Upper lobe of left lung (tissue), 6 donors: ENCODE measurements around the gene DBH. TPM values are rescaled to one million over a fixed set of nuclear protein-coding genes. Genes with fewer than 3 reads are reported as not detected.

Source experiments
- ATAC-seq, 2 donors: fragments of 200-7000 bp; cut with Tn5 transposase; one replicate each; pipeline ENCODE4 v1.9.1; 2022; ENCODE audit warnings: mild to moderate bottlenecking in 2 of 2, moderate library complexity in 2 of 2; ENCODE audit not compliant: low FRiP score in 2 of 2
- DNase-seq, 2 donors: peaks; one replicate each; pipeline ENCODE4 v3.0.0-alpha.2; 2019 to 2020
- H3K27ac ChIP-seq, 4 donors: fragments of 200-600 bp; sonication (generic); one replicate each; pipeline ENCODE4 v1.5.1; 2016 to 2019
- H3K27me3 ChIP-seq, 4 donors: fragments of 200-600 bp; sonication (generic); one replicate each; pipeline ENCODE4 v1.5.1; 2017 to 2019
- H3K36me3 ChIP-seq, 4 donors: fragments of 200-600 bp; sonication (generic); one replicate each; pipeline ENCODE4 v1.5.1; 2016 to 2019
- H3K4me1 ChIP-seq, 4 donors: fragments of 200-600 bp; sonication (generic); one replicate each; pipeline ENCODE4 v1.5.1; 2018 to 2019
- H3K4me3 ChIP-seq, 4 donors: fragments of 200-600 bp; sonication (generic); one replicate each; pipeline ENCODE4 v1.5.1; 2017 to 2019; ENCODE audit warnings: mild to moderate bottlenecking in 2 of 4, moderate library complexity in 1 of 4
- H3K9me3 ChIP-seq, 4 donors: fragments of 200-600 bp; sonication (generic); one replicate each; pipeline ENCODE4 v1.5.1; 2018 to 2019
- CTCF ChIP-seq, 6 experiments: fragments of 450-650 bp in 4 of 6; fragments of 200-600 bp in 2 of 6; sonication (generic) in 2 of 6; IDR thresholded peaks; one replicate each; pipeline ENCODE4 v1.5.1; 2016 to 2019; ENCODE audit warnings: antibody characterized with exemption in 6 of 6
- EP300 ChIP-seq, 4 donors: sonication (generic); formaldehyde crosslinking; IDR thresholded peaks; one replicate each; pipeline ENCODE4 v1.5.1; 2017; ENCODE audit warnings: antibody characterized with exemption in 4 of 4, control low read depth in 2 of 4
- POLR2A ChIP-seq, 4 donors: fragments of 450-650 bp; IDR thresholded peaks; one replicate each; pipeline ENCODE4 v1.5.1; 2016 to 2017; ENCODE audit warnings: antibody characterized with exemption in 4 of 4, mild to moderate bottlenecking in 2 of 4
- POLR2AphosphoS5 ChIP-seq, 2 donors: sonication (generic); formaldehyde crosslinking; IDR thresholded peaks; one replicate each; pipeline ENCODE4 v1.5.1; 2017; ENCODE audit warnings: antibody characterized with exemption in 2 of 2
- WGBS, 2 donors: methylation state at CpG; one replicate each; pipeline ENCODE4 v1.1.5; 2017 to 2018; 5-methylcytosine and 5-hydroxymethylcytosine counted together
- total RNA-seq, 6 donors: library from RNA; depleted of rRNA in 4 of 6; stranded (reverse); fragments of >200 nt in 4 of 6; gene quantifications; one replicate each; pipeline versions ENCODE4 v1.1.0 to v1.2.1, GENCODE V29; 2016 to 2021
- donor health status: DM: no; HTN: no; CAD: no; lungs with moderate emphysema.
- donor health status: DM: no; HTN: yes; CAD: no; lungs with severe emphysema.

DBH gene
- total RNA-seq, 6 donors from 2014 or later = 0.27 TPM; not detected in 5

- Histone ChIP-seq H3K36me3 (no peaks in the 10 kb centered on the region), H3K9me3 (no peaks in the 10 kb centered on the region), H3K4me3 (no peak overlapping the region), H3K4me1 (peaks cover 12 to 18% (median 15%) of the 10 kb centered on the region in 4 donors), H3K27me3 (peaks cover 0 to 13% (median 3%) of the 10 kb centered on the region in 4 donors), H3K27ac (no peak overlapping the region)
- TF ChIP-seq CTCF (IDR thresholded peaks at IDR 0.05) (no peak), EP300 (IDR thresholded peaks at IDR 0.05) (no peak), POLR2A (IDR thresholded peaks at IDR 0.05) (no peak), POLR2AphosphoS5 (IDR thresholded peaks at IDR 0.05) (no peak)
- 68 to 70% methylated on average over 28 to 35 of the region's 36 CpGs for WGBS, 2 donors
- ATAC-seq (no peak), DNase-seq (peak in 1 of 2 donors; percentile 69)
Observed at GRCh38 chr9:133656211-133657119, 20.3 kb downstream of the DBH start.

GRCh38 chr9:133657120-133657661, 21.0 kb downstream of the DBH start:
- TF ChIP-seq POLR2AphosphoS5 (IDR thresholded peaks at IDR 0.05) (no peak), POLR2A (IDR thresholded peaks at IDR 0.05) (no peak), EP300 (IDR thresholded peaks at IDR 0.05) (no peak), CTCF (IDR thresholded peaks at IDR 0.05) (no peak)
- no peak for ATAC-seq
- Histone ChIP-seq H3K9me3 (no peaks in the 10 kb centered on the region), H3K27me3 (peaks cover 0 to 13% (median 3%) of the 10 kb centered on the region in 4 donors), H3K36me3 (no peaks in the 10 kb centered on the region), H3K4me1 (peaks cover 12 to 18% (median 15%) of the 10 kb centered on the region in 4 donors), H3K4me3 (no peak overlapping the region), H3K27ac (no peak overlapping the region)
- 75 to 89% methylated on average over 12 to 13 of the region's 13 CpGs for WGBS, 2 donors
- peak in 1 of 2 donors; percentile 74 for DNase-seq

GRCh38 chr9:133658442-133659431, 22.6 kb downstream of the DBH start:
- peaks cover 0 to 13% (median 3%) of the 10 kb centered on the region in 4 donors for H3K27me3 ChIP-seq
- 22 to 34% methylated on average over 9 to 46 of the region's 46 CpGs for WGBS, 2 donors
- H3K4me1 ChIP-seq = peaks cover 12 to 18% (median 15%) of the 10 kb centered on the region in 4 donors
- no peaks in the 10 kb centered on the region for H3K9me3 ChIP-seq
- TF ChIP-seq POLR2AphosphoS5 (IDR thresholded peaks at IDR 0.05) (no peak), CTCF (IDR thresholded peaks at IDR 0.05) (no peak), POLR2A (IDR thresholded peaks at IDR 0.05) (no peak), EP300 (IDR thresholded peaks at IDR 0.05) (no peak)
- no peaks in the 10 kb centered on the region for H3K36me3 ChIP-seq
- H3K4me3 ChIP-seq = peak overlapping the region in 3 of 4 donors; percentile 6 to 31 (median 21)
- H3K27ac ChIP-seq = no peak overlapping the region
- peak; percentile 44 to 86 for DNase-seq
- ATAC-seq = peak; percentile 56 to 68

GRCh38 chr9:133659516-133659915, 23.4 kb downstream of the DBH start:
- H3K4me3 ChIP-seq = no peak overlapping the region
- H3K4me1 ChIP-seq = peaks cover 12 to 18% (median 15%) of the 10 kb centered on the region in 4 donors
- TF ChIP-seq POLR2A (IDR thresholded peaks at IDR 0.05) = no peak
- no peak for TF ChIP-seq EP300 (IDR thresholded peaks at IDR 0.05)
- TF ChIP-seq CTCF (IDR thresholded peaks at IDR 0.05) = no peak
- TF ChIP-seq POLR2AphosphoS5 (IDR thresholded peaks at IDR 0.05) = no peak
- WGBS, 2 donors = 67 to 70% methylated on average over 7 to 10 of the region's 13 CpGs
- ATAC-seq (no peak), DNase-seq (peak in 1 of 2 donors; percentile 25)
- H3K9me3 ChIP-seq = no peaks in the 10 kb centered on the region
- H3K36me3 ChIP-seq = no peaks in the 10 kb centered on the region
- H3K27me3 ChIP-seq = peaks cover 0 to 13% (median 3%) of the 10 kb centered on the region in 4 donors
- no peak overlapping the region for H3K27ac ChIP-seq
